ENCODE results near the gene DENND1A.

The DENND1A gene

DNA sequence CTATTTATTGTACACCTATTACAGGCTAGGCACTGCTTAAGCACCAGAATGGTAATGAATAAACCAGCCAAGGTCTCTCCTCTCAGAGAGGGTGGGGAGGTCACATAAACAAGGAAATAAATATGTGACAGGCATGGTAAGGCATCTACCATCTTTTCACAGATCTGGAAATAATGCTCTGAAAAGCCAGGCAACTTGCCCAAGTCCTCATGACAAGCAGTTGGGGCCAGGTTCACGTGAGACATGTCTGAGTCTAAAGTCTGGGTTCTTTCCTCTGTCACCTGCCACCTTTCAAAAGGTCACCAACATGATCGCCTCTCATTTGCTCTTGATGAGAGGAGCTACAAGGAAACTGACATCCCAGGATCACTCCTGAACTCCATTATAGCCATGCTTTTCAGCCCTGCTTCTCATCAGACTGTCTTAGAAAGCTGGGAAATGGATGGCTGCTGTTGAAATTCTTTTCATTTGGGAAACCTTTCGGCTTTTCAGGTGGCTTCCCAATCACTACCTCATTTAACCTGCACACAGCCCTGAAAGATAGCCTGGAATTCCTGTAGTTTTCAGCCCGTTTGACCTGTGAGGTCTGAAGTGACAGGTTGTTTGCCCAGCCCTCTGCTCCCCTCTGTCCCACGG, 450.8 kb downstream of the DENND1A start:
- no peak for DNase-seq

DNA sequence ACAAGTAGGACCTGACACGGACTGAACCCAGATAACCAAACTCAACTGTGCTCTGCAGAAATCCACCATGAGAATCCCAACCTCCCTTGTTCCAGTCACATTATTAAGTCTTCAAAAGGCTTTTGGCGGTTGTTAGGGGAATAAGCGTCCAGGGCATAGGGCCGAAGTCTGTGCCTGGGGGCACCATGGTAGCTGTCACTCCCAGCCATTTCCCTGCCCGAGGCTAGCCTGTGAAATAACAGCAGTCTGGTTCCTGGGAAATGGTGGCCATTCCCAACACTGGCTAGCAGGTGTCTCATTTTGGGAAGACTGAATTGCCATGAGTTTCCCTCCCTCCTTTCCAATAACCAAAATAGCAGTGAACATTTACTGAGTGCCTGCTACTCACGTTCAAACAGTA, 451.8 kb downstream of the DENND1A start:
- DNase-seq: no peak

DNA sequence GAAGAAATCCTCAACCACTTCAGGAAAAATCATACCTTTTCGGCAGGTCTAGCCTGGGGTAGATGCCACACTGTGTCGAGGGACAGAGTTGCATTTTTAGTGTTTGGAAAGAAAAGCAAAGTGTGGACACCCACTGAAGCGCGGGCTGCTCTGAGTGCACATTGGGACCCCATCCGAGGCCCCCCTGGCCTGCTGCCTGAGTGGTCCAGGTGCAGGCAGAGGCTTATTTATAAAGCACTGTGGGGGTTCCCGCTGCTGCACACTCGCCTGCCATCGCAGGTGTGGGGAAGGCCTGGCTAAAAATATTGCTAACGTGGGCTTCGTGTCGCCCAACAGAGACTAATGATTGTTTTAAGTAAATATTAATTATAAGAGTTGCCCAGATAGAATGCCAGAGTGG, 454.5 kb downstream of the DENND1A start:
- no peak for DNase-seq

DNA sequence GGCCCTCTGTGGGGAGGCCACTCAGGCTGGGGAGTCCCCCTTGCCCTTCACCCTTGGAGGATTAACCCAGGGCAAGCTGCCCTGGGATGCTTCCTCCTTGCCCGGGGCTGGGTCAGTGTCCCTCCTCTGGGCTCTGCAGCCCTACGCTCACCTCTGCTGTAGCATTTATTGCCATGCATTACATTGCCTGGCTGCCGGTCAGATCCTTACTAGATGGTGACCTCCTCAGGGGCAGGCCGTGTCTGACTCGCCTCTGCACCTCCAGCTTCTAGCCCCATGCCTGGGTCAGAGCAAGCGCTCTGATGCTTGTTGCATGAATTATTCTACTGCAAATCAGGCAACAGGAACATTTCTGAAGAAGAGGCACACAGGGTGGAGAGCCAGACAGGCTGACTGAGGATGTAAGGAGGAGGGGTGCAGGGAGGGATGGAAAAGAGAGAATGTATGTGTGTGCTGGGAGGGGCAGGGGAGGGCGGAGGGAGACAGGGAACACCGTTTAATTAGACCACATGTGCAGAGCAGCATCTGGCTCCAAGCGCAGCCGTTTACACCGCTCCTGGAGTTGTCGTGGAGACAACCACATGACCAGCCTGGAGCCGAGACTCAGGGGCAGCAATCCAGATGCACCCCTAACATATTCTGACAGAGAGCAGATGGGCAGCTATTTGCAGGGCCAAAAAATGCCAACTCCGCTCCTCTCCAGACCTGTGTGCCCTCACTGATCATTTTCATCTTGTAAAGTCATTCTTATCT, 456.9 kb downstream of the DENND1A start:
- DNase-seq: no peak

DNA sequence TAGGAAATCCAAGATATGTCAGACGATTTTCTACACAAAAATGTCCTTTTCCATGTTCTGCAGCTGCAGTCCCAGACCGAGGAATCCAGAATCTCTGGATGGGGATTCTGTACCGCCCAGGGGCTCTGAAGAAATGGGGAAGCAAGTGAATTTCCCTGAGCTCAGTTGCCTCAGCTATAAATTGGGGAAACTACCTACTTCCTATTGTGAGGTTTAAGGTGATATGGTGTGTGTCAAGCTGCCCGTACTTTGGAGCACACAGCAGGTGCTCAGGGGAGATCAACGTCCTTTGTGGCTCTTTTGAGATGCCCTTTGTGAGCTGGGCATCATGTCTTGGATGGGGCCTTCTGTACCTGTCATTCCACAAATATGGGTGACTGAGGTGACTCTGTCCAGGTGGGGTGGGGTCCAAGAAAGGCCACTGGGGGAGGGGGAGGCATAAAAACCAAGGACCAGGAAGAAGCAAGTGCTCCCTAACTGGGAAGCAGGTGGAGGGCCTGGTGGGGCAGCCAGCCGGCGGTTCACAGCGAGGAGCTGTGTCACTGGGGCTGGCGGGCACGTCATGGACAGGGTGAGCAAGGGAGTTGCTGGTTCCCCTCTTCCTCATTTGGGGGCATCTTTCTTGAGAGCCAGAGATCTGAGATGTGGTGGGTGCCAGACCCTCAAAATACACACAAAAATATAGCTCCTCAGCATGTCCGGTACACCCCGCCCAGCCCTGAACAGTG, 457.9 kb downstream of the DENND1A start:
- no peak for DNase-seq

DNA sequence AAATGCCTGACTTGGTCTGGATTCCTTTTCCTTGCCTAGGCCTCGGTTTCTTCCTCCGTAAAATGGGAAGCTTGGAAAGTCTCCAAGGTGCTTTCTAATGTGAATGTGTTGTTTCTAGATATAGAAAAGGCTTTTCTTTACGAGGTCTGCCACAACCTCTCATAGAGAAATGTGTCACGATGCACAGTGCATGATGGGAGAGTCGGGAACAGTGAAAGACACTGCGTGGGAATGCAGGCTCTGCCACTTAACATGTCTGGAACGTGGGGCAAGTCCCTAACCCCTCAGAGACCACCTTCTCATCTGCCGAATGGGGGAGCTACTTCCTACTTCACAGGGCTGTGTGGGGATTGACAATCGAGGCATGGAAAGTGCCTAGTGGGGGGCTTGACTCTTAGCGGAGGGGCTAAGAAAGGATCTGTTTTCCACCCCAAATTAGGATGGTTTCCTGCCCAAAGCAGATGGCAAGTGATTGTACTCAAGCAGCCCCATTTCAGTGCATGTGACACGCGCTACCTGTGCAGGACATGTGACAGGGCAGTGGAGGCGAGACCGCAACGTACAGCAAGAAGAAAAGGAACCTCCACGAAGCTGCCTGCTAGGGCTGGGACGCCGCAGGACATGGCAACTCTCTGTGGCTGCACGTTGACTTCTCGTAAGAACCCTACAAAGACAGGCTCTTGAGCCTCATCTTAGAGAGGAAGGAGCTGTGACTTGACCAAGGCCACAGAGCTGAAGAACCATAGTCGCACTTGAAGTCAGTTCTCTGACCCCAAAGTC, 458.7 kb downstream of the DENND1A start:
- peak; percentile 3 for DNase-seq

DNA sequence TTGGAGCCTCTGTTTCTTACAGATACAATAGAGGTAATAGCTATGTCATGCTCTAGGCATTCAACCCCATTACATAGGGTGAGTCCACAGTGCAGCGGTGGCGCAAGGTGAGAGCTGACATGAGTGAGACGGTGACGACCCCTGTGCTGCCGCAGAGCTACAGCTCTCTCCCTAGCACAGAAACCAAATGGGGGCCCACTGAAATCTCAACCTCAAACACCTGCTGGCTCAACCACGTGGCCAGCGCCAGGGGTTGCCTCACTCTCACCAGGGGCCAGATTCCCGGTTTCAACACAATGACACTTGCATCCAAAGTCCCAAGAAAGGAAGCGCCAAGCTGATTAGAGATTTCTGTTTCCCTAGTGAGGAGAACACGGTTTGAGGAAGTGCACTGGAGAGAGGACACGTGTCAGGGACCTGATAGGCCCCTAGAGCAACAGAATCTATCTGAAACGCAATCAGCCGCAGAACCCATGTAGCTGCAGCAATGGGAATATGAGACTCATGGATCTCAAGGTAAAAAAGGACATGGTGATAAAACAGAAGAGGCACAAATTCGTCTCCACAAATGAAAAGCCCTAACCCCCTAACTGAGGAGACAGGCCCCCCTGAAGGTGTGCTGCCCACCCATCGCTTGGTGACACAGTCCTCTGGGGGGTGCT, 459.7 kb downstream of the DENND1A start:
- no peak for DNase-seq

DNA sequence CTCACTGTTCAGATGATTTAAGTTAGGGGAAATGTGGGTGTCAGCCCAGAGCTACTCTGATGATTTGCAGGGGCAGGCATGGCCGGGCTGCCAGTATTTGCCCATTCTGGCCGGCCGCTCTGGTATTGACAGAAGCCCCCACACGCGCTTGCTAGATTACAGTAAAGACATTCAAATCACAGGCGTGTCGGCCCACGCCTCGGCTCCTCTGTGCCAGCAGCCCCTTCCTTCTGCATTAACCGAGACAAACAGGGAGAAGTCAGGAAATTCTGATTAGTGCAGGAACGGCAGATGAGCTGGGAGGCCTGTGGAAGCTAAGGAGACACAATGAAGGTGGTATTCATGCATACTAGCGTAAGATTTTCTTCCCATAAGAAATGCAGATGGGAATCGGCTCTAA, 460.6 kb downstream of the DENND1A start:
- DNase-seq: no peak

DNA sequence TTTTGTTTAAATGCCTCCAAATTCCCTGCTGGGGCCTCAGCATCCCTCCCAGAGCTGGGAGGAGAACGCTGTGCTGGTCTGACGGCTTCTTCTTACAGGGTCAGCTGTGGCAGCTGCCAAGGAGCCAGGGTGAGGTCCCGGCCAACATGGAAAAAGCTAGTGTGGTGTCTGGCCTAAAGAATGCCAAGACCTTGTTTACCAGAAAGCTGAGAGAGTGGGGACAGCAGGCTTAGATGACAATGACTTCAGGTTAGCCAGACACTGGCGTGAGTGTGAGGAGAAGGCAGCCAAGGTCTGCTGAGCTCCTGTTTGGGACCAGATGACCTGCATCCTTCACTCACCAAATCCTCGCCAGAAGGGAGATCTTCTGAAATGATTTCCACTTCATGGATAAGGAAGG, 461.4 kb downstream of the DENND1A start:
- no peak for DNase-seq

DNA sequence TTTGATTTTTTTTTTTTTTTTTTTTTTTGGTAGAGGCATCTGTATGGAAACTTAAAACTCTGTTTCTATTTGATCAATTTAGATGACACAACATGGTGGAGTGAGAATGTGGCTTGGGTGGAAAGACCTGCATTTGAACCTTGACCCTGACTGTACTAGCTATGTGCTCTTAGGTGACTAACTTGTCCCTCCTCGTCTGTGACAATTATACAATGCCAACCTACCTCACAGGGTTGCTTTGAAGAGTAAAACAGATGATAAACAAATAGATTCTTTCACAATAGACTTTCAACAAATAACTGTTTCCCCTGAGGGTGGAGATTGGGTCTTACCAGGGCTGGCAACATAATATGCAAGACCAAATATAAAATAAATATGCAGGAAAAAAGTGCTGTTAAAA, 464.6 kb downstream of the DENND1A start:
- no peak for DNase-seq

DNA sequence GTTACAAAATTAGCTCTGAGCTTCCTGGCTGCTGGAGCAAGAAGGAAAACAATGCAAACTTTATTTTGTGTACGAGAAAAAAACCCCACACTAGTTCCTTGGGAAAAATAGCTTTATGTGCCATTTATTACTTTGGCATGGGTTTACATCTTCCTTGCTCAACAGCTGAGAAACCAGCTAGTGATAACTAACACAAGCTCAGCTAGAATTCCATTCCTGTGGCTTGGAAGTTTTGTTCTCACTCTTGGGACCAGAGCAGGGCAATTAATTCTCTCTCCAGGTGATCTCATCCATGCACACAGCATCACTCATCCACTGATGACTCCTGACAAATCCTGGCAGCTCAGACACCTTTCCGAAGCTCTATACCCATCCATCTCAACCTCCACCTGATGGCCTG, 469.8 kb downstream of the DENND1A start:
- DNase-seq: no peak

DNA sequence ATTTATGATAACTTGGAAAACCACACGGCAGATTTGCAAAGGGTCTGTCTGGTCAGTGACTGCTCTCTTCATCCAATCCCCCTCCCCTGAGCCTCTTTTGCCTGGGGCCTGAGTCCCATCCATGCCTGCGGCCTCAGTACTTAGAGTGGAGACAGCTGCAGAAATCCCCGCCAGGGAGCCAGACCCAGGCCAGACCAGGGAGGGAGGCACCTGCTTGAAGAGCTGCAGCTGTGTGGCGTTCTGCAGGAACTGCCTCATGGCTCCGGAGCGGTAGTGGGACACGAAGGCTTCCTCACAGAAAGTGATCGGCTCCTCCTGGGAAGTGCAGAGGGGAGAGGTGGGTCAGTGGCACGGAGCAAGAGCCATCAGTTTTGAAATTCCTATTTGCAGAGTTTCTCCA, 472.3 kb downstream of the DENND1A start:
- no peak for DNase-seq

DNA sequence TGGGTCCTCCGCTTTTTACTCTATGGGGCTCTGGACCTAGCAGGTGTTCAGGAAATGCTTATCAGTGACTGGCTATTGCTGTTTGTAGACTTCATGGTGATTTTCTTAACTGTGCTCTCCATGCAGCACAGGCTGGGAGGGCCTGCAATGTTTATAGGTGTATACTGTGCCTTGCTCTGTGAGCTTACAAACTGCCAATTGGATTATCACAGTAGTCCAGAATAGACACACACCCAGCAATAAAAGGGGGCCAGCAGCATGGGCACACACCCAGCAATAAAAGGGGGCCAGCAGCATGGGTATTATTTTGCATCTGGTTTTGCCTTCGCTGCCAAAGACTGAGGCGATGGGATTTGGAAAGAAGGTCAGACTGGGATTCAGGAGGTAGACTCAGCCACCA, 473.9 kb downstream of the DENND1A start:
- no peak for DNase-seq

DNA sequence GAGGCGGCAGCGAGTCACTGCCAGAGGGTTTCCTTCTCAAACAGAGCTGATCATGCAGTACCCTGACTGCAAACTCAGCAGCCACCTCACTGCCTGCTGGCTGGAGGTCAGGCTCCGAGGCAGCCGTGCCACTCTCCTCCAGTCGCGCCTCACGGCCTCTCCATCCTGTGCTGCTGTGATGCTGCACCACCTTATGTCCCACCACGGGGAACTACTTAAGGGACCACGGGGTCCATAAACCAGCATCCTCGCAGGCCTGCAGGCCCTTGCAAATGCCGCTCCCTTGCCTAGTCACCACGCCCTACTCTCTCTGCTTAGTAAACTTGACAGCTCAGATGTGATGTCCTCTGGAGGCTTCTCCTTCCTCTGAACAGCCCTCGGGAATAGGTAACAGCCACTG, 474.7 kb downstream of the DENND1A start:
- DNase-seq: no peak

DNA sequence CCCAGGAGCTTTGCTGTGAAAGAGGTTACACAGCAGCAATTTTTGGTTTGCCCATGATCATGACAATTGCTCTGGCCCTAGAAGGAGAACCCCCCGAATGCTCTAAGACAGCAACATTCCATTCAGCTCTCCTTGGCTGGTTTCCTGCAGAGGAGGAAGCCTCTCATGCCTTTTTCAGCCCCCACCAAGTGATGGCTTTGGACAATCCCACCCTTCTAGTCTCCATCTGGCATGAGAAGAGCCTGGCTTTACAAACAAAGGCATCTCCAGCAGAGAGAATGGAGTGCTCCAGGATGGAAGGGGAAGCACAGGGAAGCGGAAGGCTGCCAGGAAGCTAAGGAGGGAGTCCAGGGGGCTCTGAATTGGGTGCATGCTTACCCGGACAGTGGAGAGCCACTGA, 475.6 kb downstream of the DENND1A start:
- DNase-seq: no peak

DNA sequence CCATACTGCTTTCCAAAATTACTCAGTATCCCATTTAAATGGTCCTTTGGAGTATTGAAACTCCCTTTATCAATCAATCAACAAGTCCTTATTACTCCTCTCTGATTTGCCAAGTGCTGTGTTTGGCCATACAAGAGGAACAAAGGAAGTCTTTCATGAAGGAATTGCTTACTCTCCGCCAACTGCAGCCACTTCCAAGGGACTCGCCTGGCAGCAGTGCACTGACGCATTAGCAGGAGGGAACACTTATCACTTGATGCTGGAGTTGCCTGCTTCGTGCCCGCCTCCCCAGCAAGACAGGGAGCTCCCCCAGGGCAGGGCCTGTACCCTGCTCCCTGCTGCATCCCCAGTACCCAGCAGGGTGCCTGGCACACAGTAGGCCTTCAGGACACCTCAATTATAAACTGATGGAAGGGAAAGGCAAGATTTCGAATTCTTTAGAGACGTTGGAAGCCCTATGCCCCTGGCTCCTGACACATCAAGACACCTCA, 476.1 kb downstream of the DENND1A start:
- DNase-seq: no peak

DNA sequence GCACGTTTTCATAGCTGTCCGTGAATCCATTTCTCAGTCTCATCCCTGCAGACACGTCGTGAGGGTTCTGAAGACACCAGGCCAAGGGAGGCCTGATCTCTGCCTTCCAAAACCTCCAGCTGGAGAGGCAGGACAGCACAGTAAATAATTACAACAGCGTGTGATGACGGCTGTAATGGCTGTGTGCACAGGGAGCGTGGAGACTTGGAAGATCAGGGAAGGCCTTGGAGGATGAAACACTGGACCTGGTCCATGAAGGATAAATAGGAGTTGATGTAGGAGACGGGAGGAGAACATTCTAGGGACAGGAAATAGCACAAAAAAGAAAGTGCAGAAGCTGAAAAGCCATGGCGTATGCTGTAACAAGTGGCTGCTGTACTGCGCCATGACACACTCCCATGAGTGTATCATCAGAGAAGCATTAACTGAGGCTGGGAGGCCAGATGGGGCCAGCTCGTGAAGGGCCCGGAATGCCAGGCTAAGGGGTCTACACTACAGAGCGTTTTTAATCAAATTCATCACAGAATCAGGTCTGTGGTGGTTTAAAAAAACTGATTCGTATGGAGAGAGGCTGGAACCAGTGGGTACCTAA, 476.8 kb downstream of the DENND1A start:
- DNase-seq: no peak

DNA sequence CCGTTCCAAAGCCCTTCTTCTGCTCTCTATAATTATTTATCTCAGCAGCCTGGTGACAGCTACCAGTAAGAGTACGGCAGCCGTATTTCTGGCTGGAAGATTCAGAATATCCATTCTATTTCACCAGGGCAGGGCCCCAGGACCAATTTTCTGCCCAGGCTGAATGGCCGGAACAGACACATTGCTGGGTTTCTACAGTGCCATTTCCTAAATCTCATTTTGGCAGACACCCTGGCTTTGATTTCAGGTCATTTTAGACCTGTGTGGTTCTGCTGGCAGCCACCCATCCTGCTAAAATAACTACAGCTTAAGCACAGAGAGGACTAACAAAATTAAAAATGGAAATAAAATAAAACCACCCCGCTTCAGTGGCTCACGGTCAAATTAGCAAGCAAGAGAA, 478.9 kb downstream of the DENND1A start:
- no peak for DNase-seq

DNA sequence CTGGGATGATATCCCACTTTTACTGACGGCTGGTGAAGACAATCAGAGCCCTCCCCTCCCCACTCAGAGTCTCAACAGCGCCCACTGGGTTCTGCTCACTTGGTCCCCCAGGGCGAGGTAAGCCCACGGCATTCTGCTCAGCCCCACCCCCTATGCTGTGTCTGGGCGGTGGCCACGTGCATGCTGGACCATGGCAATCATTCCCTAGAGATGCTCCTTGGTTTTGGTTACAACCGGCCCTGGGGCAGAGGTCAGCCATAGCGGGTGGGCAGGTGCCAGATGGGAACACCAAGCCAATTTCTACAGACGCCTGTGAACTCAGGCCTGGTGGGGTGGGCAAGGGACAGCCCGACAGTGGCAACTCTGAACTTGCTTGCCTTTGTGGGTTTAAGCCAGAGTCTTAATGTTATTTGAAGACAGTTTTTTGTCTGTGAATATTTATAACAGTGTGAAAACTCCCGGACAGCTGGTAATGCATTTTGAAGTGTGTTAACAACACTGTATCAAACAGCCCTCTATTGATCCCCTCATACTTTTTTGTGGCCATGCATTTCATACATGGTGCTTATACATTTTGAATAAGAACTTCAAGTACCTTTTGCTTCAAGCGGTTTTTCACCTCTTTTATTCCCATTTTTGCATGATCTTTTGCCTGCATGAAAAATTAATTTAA, 479.7 kb downstream of the DENND1A start:
- no peak for DNase-seq

DNA sequence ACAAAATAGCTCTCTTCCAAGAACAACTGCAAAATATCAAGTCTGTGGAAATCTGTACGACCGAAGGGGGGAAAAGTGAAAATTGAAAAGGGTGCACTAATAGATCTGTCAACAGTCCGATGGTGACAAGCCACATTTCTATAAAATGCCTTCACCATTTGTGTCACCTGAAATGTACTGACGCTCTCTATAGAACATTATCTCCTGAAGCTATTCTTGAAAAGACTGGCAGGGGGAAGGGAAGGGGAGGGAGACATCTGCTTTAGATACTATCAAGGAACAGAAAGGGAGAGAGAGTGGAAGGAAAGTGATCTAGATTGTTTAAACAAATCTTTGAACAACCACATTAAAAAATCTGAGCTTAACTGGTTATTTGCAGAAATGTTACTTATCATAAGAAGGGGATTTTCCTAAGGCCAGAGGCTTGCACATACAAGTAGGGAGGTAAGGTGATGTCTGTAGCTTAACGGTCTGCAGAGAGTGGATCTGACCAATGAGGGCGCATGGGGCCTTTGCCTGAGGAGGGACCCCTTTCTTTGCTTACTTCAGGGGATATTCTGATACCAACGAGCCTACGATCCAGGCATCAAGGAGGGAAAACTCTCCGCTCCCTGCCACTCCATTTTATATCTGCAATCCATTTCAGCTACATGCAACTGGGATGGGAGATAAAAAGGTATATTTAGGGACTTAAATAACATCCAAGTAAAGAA, 481.8 kb downstream of the DENND1A start:
- DNase-seq: no peak

Measured in HCEC 1CT (cell line).